IMR-90 (cell line): ENCODE measurements around the gene SLC26A5.

Experiments
- BHLHE40 ChIP-seq: fragments of 150-350 bp; IDR thresholded peaks from 2 replicates; pipeline ENCODE4 v1.6.1; 2016; ENCODE audit warnings: mild to moderate bottlenecking, low read depth, low read length
- CEBPB ChIP-seq: IDR thresholded peaks from 2 replicates; pipeline ENCODE4 v1.6.1; 2012; ENCODE audit warnings: low read depth, low read length, improper control_type of control experiment
- ELK1 ChIP-seq: fragments of 150-350 bp; IDR thresholded peaks from 2 replicates; pipeline ENCODE4 v1.6.1; 2016; ENCODE audit warnings: low read depth, mild to moderate bottlenecking, low read length, moderate library complexity, borderline replicate concordance
- FOS ChIP-seq: fragments of 150-350 bp; IDR thresholded peaks from 2 replicates; pipeline ENCODE4 v1.6.1; 2016; ENCODE audit warnings: low read depth, low read length
- MAFK ChIP-seq: IDR thresholded peaks from 2 replicates; pipeline ENCODE4 v1.6.1; 2012; ENCODE audit warnings: low read depth, low read length, improper control_type of control experiment
- NFE2L2 ChIP-seq: fragments of 150-350 bp; IDR thresholded peaks from 2 replicates; pipeline ENCODE4 v1.6.1; 2016; ENCODE audit warnings: low read depth, mild to moderate bottlenecking, low read length
- POLR2A ChIP-seq: IDR thresholded peaks from 2 replicates; pipeline ENCODE4 v1.6.1; 2012; ENCODE audit warnings: mild to moderate bottlenecking, low read depth, low read length
- RAD21 ChIP-seq: IDR thresholded peaks from 2 replicates; pipeline ENCODE4 v1.6.1; 2012; ENCODE audit warnings: low read length, improper control_type of control experiment
- RCOR1 ChIP-seq: IDR thresholded peaks from 2 replicates; pipeline ENCODE4 v1.6.1; 2012; ENCODE audit warnings: mild to moderate bottlenecking, low read length, improper control_type of control experiment; ENCODE audit not compliant: insufficient replicate concordance
- USF2 ChIP-seq: fragments of 150-350 bp; IDR thresholded peaks from 2 replicates; pipeline ENCODE4 v1.6.1; 2017; ENCODE audit warnings: mild to moderate bottlenecking, antibody characterized with exemption, low read length, low read depth
- TF ChIP-seq, protein P1 (sequence below): conservative IDR thresholded peaks from 2 replicates; pipeline ENCODE4 v1.5.1; 2012; ENCODE audit warnings: mild to moderate bottlenecking, low read depth, low read length, improper control_type of control experiment

DNA sequence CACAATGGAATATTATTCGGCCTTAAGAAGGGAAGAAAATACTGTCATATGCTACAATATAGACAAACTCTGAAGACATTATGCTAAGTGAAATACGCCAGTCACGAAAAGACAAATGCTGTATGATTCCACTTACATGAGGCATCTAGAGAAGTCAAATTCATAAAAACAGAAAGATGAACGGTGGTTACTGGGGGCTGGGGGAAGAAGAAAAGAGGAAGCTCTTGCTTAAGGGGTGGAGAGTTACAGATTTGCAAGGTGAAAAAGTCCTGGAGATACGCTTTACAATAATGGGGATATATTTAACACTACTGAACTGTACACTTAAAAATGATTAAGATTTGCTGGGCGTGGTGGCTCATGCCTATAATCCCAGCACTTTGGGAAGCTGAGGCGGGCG lies 49.5 kb downstream of the SLC26A5 start:
- TF ChIP-seq, protein P1, sequence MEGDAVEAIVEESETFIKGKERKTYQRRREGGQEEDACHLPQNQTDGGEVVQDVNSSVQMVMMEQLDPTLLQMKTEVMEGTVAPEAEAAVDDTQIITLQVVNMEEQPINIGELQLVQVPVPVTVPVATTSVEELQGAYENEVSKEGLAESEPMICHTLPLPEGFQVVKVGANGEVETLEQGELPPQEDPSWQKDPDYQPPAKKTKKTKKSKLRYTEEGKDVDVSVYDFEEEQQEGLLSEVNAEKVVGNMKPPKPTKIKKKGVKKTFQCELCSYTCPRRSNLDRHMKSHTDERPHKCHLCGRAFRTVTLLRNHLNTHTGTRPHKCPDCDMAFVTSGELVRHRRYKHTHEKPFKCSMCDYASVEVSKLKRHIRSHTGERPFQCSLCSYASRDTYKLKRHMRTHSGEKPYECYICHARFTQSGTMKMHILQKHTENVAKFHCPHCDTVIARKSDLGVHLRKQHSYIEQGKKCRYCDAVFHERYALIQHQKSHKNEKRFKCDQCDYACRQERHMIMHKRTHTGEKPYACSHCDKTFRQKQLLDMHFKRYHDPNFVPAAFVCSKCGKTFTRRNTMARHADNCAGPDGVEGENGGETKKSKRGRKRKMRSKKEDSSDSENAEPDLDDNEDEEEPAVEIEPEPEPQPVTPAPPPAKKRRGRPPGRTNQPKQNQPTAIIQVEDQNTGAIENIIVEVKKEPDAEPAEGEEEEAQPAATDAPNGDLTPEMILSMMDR = no peak
- no peak for TF ChIP-seq RCOR1
- no peak for TF ChIP-seq POLR2A
- no peak for TF ChIP-seq CEBPB
- TF ChIP-seq MAFK = no peak
- no peak for TF ChIP-seq RAD21
- TF ChIP-seq USF2 = no peak
- TF ChIP-seq ELK1 = no peak
- no peak for TF ChIP-seq FOS
- TF ChIP-seq BHLHE40 = no peak
- TF ChIP-seq NFE2L2 = no peak
